Right lobe of liver (tissue), 6 donors: ENCODE measurements around the gene MMP1. TPM values are rescaled to one million over a fixed set of nuclear protein-coding genes. Genes with fewer than 3 reads are reported as not detected.

Experiments
- ATAC-seq, 4 donors: fragments of 200-7000 bp; cut with Tn5 transposase; one replicate each; pipeline ENCODE4 v1.9.1; 2020; ENCODE audit warnings: mild to moderate bottlenecking in 4 of 4, moderate library complexity in 4 of 4
- DNase-seq, 3 donors: peaks; one replicate each; pipeline ENCODE4 v3.0.0-alpha.2; 2020
- H3K27ac ChIP-seq, 3 donors: fragments of 200-600 bp; one replicate each; pipeline ENCODE4 v1.8.0; 2022
- H3K27me3 ChIP-seq, 2 donors: fragments of 200-600 bp; one replicate each; pipeline ENCODE4 v1.8.0; 2022
- H3K36me3 ChIP-seq, 4 donors: fragments of 200-600 bp; sonication (generic) in 1 of 4; one replicate each; pipeline versions ENCODE4 v1.5.1 to v1.8.0; 2017 to 2022; ENCODE audit warnings: control low read depth in 1 of 4
- H3K4me1 ChIP-seq, 4 donors: fragments of 200-600 bp; sonication (generic) in 1 of 4; one replicate each; pipeline versions ENCODE4 v1.5.1 to v1.8.0; 2017 to 2022; ENCODE audit warnings: control low read depth in 1 of 4
- H3K4me3 ChIP-seq, 3 donors: fragments of 200-600 bp; one replicate each; pipeline ENCODE4 v1.8.0; 2022
- H3K9me3 ChIP-seq, 4 donors: fragments of 200-600 bp; sonication (generic) in 1 of 4; one replicate each; pipeline versions ENCODE4 v1.5.1 to v1.8.0; 2017 to 2022; ENCODE audit warnings: control low read depth in 1 of 4
- POLR2A ChIP-seq: fragments of 450-650 bp; IDR thresholded peaks from one replicate; pipeline ENCODE4 v1.6.1; 2017; ENCODE audit warnings: antibody characterized with exemption, mild to moderate bottlenecking
- WGBS: methylation state at CpG from one replicate; pipeline ENCODE4 v1.1.6; 2018; ENCODE audit warnings: low coverage, low lambda C conversion rate; ENCODE audit not compliant: insufficient coverage; ENCODE audit errors: missing lambda C conversion rate; 5-methylcytosine and 5-hydroxymethylcytosine counted together
- intact Hi-C, 2 donors: fragments of 100-400 bp; cut with DNase I; formaldehyde crosslinking; loops; one replicate each; pipeline versions ENCODE4 v1.11.2 to v1.14.1; 2022
- total RNA-seq, 6 experiments: library from RNA; depleted of rRNA in 2 of 6; stranded (reverse); fragments of >200 nt in 2 of 6; fragmentation: NEBNext Ultra II Directional in 3 of 6; extraction: Animal tissue kit (Norgen Biotek cat#: 25700) in 3 of 6; gene quantifications; one replicate each; pipeline versions ENCODE4 v1.1.0 to v1.2.4, GENCODE V29; 2016 to 2023
- TF ChIP-seq, protein P1 (sequence below), 4 donors: fragments of 200-600 bp in 3 of 4; fragments of 450-650 bp in 1 of 4; IDR thresholded peaks; one replicate each; pipeline versions ENCODE4 v1.5.1 to v1.8.0; 2016 to 2022; ENCODE audit warnings: antibody characterized with exemption in 4 of 4, mild to moderate bottlenecking in 2 of 4
- donor health status: DM: no; HTN: yes; CAD: no.
- donor health status: DM: no; HTN: no; CAD: no.
- donor health status: DM: no; HTN: no; CAD: no.
- donor health status: DM: no; HTN: yes; CAD: no.
- donor health status: DM: no; HTN: yes; CAD: no.

MMP1 gene
- total RNA-seq, 6 experiments from 2014 or later: 0.22 TPM; not detected in 5

DNA sequence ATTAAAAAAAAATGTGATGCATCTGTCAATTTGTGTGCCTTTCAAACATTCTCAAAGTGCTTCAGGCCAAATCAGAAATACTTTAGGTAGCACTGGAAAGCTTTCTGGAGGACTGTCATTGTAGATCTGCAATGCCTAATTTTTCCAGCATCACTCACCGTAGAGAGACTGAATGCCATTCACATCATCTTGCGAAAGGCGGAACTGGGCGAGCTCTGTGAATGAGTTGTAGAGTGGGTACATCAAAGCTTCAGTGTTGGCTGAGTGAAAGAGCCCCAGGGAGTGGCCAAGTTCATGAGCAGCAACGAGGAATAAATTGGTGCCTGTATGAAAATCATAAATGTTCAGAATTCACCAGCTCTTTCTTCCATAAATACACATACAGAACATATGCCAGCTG, 21.5 kb downstream of the MMP1 start:
- DNase-seq: no peak
- no peaks in the 10 kb centered on the region for H3K27me3 ChIP-seq
- H3K36me3 ChIP-seq: no peaks in the 10 kb centered on the region
- H3K9me3 ChIP-seq: no peaks in the 10 kb centered on the region
- no peak overlapping the region for H3K4me3 ChIP-seq
- TF ChIP-seq POLR2A: no peak
- TF ChIP-seq, protein P1, sequence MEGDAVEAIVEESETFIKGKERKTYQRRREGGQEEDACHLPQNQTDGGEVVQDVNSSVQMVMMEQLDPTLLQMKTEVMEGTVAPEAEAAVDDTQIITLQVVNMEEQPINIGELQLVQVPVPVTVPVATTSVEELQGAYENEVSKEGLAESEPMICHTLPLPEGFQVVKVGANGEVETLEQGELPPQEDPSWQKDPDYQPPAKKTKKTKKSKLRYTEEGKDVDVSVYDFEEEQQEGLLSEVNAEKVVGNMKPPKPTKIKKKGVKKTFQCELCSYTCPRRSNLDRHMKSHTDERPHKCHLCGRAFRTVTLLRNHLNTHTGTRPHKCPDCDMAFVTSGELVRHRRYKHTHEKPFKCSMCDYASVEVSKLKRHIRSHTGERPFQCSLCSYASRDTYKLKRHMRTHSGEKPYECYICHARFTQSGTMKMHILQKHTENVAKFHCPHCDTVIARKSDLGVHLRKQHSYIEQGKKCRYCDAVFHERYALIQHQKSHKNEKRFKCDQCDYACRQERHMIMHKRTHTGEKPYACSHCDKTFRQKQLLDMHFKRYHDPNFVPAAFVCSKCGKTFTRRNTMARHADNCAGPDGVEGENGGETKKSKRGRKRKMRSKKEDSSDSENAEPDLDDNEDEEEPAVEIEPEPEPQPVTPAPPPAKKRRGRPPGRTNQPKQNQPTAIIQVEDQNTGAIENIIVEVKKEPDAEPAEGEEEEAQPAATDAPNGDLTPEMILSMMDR (IDR thresholded peaks at IDR 0.05): no peak
- H3K4me1 ChIP-seq: no peaks in the 10 kb centered on the region
- 71% methylated on average over 5 of the region's 5 CpGs for WGBS
- intact Hi-C loops: no loop called here
- no peak overlapping the region for H3K27ac ChIP-seq
- ATAC-seq: no peak

- Histone ChIP-seq H3K9me3 (no peaks in the 10 kb centered on the region), H3K4me1 (no peaks in the 10 kb centered on the region), H3K4me3 (no peak overlapping the region), H3K27ac (no peak overlapping the region), H3K36me3 (no peaks in the 10 kb centered on the region), H3K27me3 (no peaks in the 10 kb centered on the region)
- intact Hi-C loops: no loop called here
- ATAC-seq (no peak), DNase-seq (no peak)
- TF ChIP-seq, protein P1 (IDR thresholded peaks at IDR 0.05): no peak
- TF ChIP-seq POLR2A: no peak
- WGBS: 52% methylated on average over 4 of the region's 4 CpGs
Measured at GRCh38 chr11:102773386-102773785, 24.6 kb downstream of the MMP1 start.

- TF ChIP-seq, protein P1 (IDR thresholded peaks at IDR 0.05): no peak
- TF ChIP-seq POLR2A: no peak
- H3K27me3 ChIP-seq: no peaks in the 10 kb centered on the region
- DNase-seq (no peak), ATAC-seq (no peak)
- intact Hi-C loops: no loop called here
- H3K4me1 ChIP-seq: no peaks in the 10 kb centered on the region
- H3K36me3 ChIP-seq: no peaks in the 10 kb centered on the region
- no peak overlapping the region for H3K4me3 ChIP-seq
- H3K27ac ChIP-seq: no peak overlapping the region
- WGBS: 63% methylated on average over 1 of the region's 1 CpG
- H3K9me3 ChIP-seq: no peaks in the 10 kb centered on the region
Measured at GRCh38 chr11:102771351-102771750, 26.6 kb downstream of the MMP1 start.

GRCh38 chr11:102770191-102770590, 27.8 kb downstream of the MMP1 start:
- intact Hi-C loops: no loop called here
- no peak overlapping the region for H3K27ac ChIP-seq

More at GRCh38 chr11:102770191-102770590, 27.8 kb downstream of the MMP1 start:
- no peaks in the 10 kb centered on the region for H3K4me1 ChIP-seq
- H3K36me3 ChIP-seq: no peaks in the 10 kb centered on the region
- no peaks in the 10 kb centered on the region for H3K9me3 ChIP-seq
- no peak for TF ChIP-seq POLR2A
- TF ChIP-seq, protein P1 (IDR thresholded peaks at IDR 0.05): no peak
- ATAC-seq: no peak
- no peak for DNase-seq
- no peaks in the 10 kb centered on the region for H3K27me3 ChIP-seq
- no peak overlapping the region for H3K4me3 ChIP-seq
